H1 (cell line): ENCODE measurements around the gene GGT6. TPM values are rescaled to one million over a fixed set of nuclear protein-coding genes. Genes with fewer than 3 reads are reported as not detected.

Experiments used
- CTCF ChIA-PET: fragments of 300-600 bp; sonication (Branson Sonifier 250); formaldehyde crosslinking; loops from one replicate; lab custom pipeline; 2021; ENCODE audit not compliant: partially characterized antibody; lab: Charles Lee
- POLR2A ChIA-PET: fragments of 300-600 bp; sonication (Branson Sonifier 250); formaldehyde crosslinking; loops from one replicate; lab custom pipeline; 2021; ENCODE audit warnings: inconsistent platforms; ENCODE audit not compliant: partially characterized antibody; lab: Charles Lee
- DNase-seq, 2 experiments: peaks; one replicate each; pipeline versions ENCODE4 v3.0.0 to v3.0.0-alpha.2; 2010 to 2022; ENCODE audit warnings: low spot score in 2 of 2, low read depth in 1 of 2, mixed read lengths in 1 of 2
- FAIRE-seq: peaks from 2 replicates; lab custom pipeline; 2011; peaks lifted over from hg19 to GRCh38; lab: Jason Lieb, UNC
- H2AFZ ChIP-seq: 2 replicates; pipeline ENCODE4 v1.8.1; 2012; ENCODE audit warnings: low read length, inconsistent platforms
- H2AK5ac ChIP-seq: 2 replicates; pipeline ENCODE4 v1.6.1; 2013; ENCODE audit warnings: low read depth, low read length
- H2BK120ac ChIP-seq: replicated peaks from 2 replicates; pipeline ENCODE3; 2013; ENCODE audit warnings: low read depth, low read length, inconsistent platforms
- H2BK12ac ChIP-seq: 2 replicates; pipeline ENCODE4 v1.6.1; 2013; ENCODE audit warnings: low read depth, low read length
- H2BK15ac ChIP-seq: 2 replicates; pipeline ENCODE4 v1.6.1; 2013; ENCODE audit warnings: low read length
- H2BK20ac ChIP-seq: 2 replicates; pipeline ENCODE4 v1.6.1; 2013; ENCODE audit warnings: low read length
- H2BK5ac ChIP-seq: 2 replicates; pipeline ENCODE4 v1.6.1; 2013; ENCODE audit warnings: low read depth, low read length
- H3K14ac ChIP-seq: 2 replicates; pipeline ENCODE4 v1.6.1; 2013; ENCODE audit warnings: inconsistent platforms; ENCODE audit not compliant: insufficient read length
- H3K18ac ChIP-seq: 2 replicates; pipeline ENCODE4 v1.6.1; 2013; ENCODE audit warnings: low read length; ENCODE audit errors: extremely low read depth
- H3K23ac ChIP-seq: 2 replicates; pipeline ENCODE4 v1.6.1; 2013; ENCODE audit warnings: inconsistent platforms; ENCODE audit not compliant: insufficient read length
- H3K23me2 ChIP-seq: 2 replicates; pipeline ENCODE4 v1.6.1; 2013; ENCODE audit warnings: low read depth, low read length
- H3K27ac ChIP-seq: 2 replicates; pipeline ENCODE4 v1.6.1; 2011; ENCODE audit warnings: low read depth, low read length, inconsistent platforms
- H3K27me3 ChIP-seq, 4 experiments: replicated peaks in 1 of 4; 1 replicate in 1 of 4; 2 replicates in 3 of 4; pipeline versions ENCODE4 v1.6.1 to v1.8.1; 2011 to 2013; ENCODE audit warnings: low read length in 3 of 4, mild to moderate bottlenecking in 3 of 4, inconsistent platforms in 2 of 4, mixed read lengths in 2 of 4, moderate library complexity in 1 of 4; ENCODE audit not compliant: control insufficient read depth in 3 of 4, insufficient read depth in 3 of 4; ENCODE audit errors: extremely low read depth in 1 of 4
- H3K36me3 ChIP-seq, 4 experiments: 2 replicates each; pipeline versions ENCODE4 v1.6.1 to v1.8.1; 2011 to 2013; ENCODE audit warnings: mild to moderate bottlenecking in 4 of 4, low read length in 3 of 4, moderate library complexity in 2 of 4, control low read depth in 1 of 4, inconsistent platforms in 1 of 4; ENCODE audit not compliant: insufficient read depth in 4 of 4, control insufficient read depth in 2 of 4
- H3K4ac ChIP-seq: replicated peaks from 2 replicates; pipeline ENCODE3; 2013; ENCODE audit warnings: low read length, low read depth, mixed read lengths, inconsistent platforms; ENCODE audit not compliant: insufficient read length
- H3K4me1 ChIP-seq, 4 experiments: replicated peaks in 1 of 4; 1 replicate in 1 of 4; 2 replicates in 3 of 4; pipeline versions ENCODE4 v1.6.1 to v1.8.1; 2011 to 2013; ENCODE audit warnings: low read length in 3 of 4, inconsistent platforms in 2 of 4, mixed read lengths in 1 of 4; ENCODE audit not compliant: insufficient read depth in 4 of 4, control insufficient read depth in 3 of 4
- H3K4me2 ChIP-seq, 2 experiments: 2 replicates each; pipeline versions ENCODE4 v1.6.1 to v1.8.1; 2011 to 2013; ENCODE audit warnings: low read depth in 2 of 2, low read length in 2 of 2, control low read depth in 1 of 2, inconsistent platforms in 1 of 2, mild to moderate bottlenecking in 1 of 2; ENCODE audit not compliant: insufficient read depth in 1 of 2
- H3K4me3 ChIP-seq, 4 experiments: fragments of 200-600, 300-600 bp in 1 of 4; sonication (generic), shearing (Covaris generic), sonication (Bioruptor Twin) in 1 of 4; 2 replicates each; pipeline versions ENCODE4 v1.5.1 to v1.8.1; 2011 to 2016; ENCODE audit warnings: low read length in 4 of 4, low read depth in 3 of 4, control low read depth in 2 of 4, inconsistent platforms in 2 of 4, mild to moderate bottlenecking in 2 of 4, mixed read lengths in 1 of 4, moderate library complexity in 1 of 4; ENCODE audit not compliant: insufficient read depth in 2 of 4; ENCODE audit errors: extremely low read depth in 1 of 4
- H3K56ac ChIP-seq: replicated peaks from 2 replicates; pipeline ENCODE3; 2013; ENCODE audit warnings: low read depth, mild to moderate bottlenecking, mixed read lengths, low read length, inconsistent platforms; ENCODE audit not compliant: insufficient read length
- H3K79me1 ChIP-seq: 2 replicates; pipeline ENCODE4 v1.6.1; 2013; ENCODE audit warnings: low read depth, low read length, control low read depth
- H3K79me2 ChIP-seq, 2 experiments: 2 replicates each; pipeline versions ENCODE4 v1.6.1 to v1.8.1; 2012 to 2013; ENCODE audit warnings: low read length in 2 of 2, mild to moderate bottlenecking in 2 of 2, inconsistent platforms in 1 of 2; ENCODE audit not compliant: insufficient read depth in 2 of 2, control insufficient read depth in 1 of 2
- H3K9ac ChIP-seq, 4 experiments: replicated peaks in 1 of 4; 1 replicate in 1 of 4; 2 replicates in 3 of 4; pipeline versions ENCODE4 v1.6.1 to v1.8.1; 2011 to 2013; ENCODE audit warnings: low read depth in 3 of 4, low read length in 3 of 4, control low read depth in 2 of 4, mild to moderate bottlenecking in 2 of 4, moderate library complexity in 2 of 4, inconsistent platforms in 1 of 4; ENCODE audit errors: extremely low read depth in 1 of 4
- H3K9me3 ChIP-seq, 2 experiments: 2 replicates each; pipeline versions ENCODE4 v1.6.1 to v1.8.1; 2012 to 2013; ENCODE audit warnings: mild to moderate bottlenecking in 2 of 2, moderate library complexity in 2 of 2, control low read depth in 1 of 2, inconsistent platforms in 1 of 2, low read depth in 1 of 2, low read length in 1 of 2, mixed read lengths in 1 of 2; ENCODE audit not compliant: insufficient read depth in 2 of 2
- H4K20me1 ChIP-seq, 2 experiments: replicated peaks in 1 of 2; 2 replicates each; pipeline versions ENCODE3 to v1.8.1; 2011 to 2013; ENCODE audit warnings: inconsistent platforms in 2 of 2, low read length in 2 of 2, mild to moderate bottlenecking in 1 of 2; ENCODE audit not compliant: insufficient read depth in 2 of 2, control insufficient read depth in 1 of 2
- H4K5ac ChIP-seq: 2 replicates; pipeline ENCODE4 v1.6.1; 2013; ENCODE audit warnings: low read length, low read depth, mixed read lengths, inconsistent platforms; ENCODE audit not compliant: insufficient read length
- H4K8ac ChIP-seq: 2 replicates; pipeline ENCODE4 v1.8.0; 2013; ENCODE audit warnings: mild to moderate bottlenecking, moderate library complexity, low read length, inconsistent platforms; ENCODE audit not compliant: insufficient read depth; ENCODE audit errors: extremely low read depth
- H4K91ac ChIP-seq: replicated peaks from 2 replicates; pipeline ENCODE3; 2013; ENCODE audit warnings: low read length, mixed read lengths, inconsistent platforms; ENCODE audit not compliant: insufficient read length
- ASH2L ChIP-seq: fragments of 200-600, 300-600 bp; sonication (generic); IDR thresholded peaks from one replicate; pipeline ENCODE4 v1.7.1; 2017; ENCODE audit warnings: low read length
- CHD1 ChIP-seq: IDR thresholded peaks from 2 replicates; pipeline ENCODE4 v1.6.1; 2012; ENCODE audit warnings: low read depth, low read length, improper control_type of control experiment
- CTBP2 ChIP-seq: IDR thresholded peaks from 2 replicates; pipeline ENCODE4 v1.7.0; 2011; ENCODE audit warnings: borderline replicate concordance, mild to moderate bottlenecking, moderate library complexity, mixed read lengths, low read length; ENCODE audit not compliant: insufficient read depth, insufficient read length
- E2F6 ChIP-seq: IDR thresholded peaks from 2 replicates; pipeline ENCODE4 v1.6.1; 2012; ENCODE audit warnings: inconsistent platforms
- EZH2 ChIP-seq: fragments of 200-600 bp; sonication (generic); IDR thresholded peaks from 2 replicates; pipeline ENCODE4 v1.7.1; 2012; ENCODE audit warnings: low read depth, mild to moderate bottlenecking, moderate library complexity, low read length, inconsistent platforms; ENCODE audit not compliant: severe bottlenecking
- PHF8 ChIP-seq: fragments of 200-600 bp; sonication (generic); conservative IDR thresholded peaks from 2 replicates; pipeline ENCODE4 v1.7.1; 2012; ENCODE audit warnings: low read depth, mild to moderate bottlenecking, inconsistent platforms, low read length, moderate library complexity
- RBBP5 ChIP-seq: IDR thresholded peaks from 2 replicates; pipeline ENCODE4 v1.7.1; 2012; ENCODE audit warnings: low read depth, mild to moderate bottlenecking, inconsistent platforms, low read length, moderate library complexity, borderline replicate concordance
- SIX5 ChIP-seq: IDR thresholded peaks from 2 replicates; pipeline ENCODE4 v1.6.1; 2011; ENCODE audit warnings: mild to moderate bottlenecking, low read depth, low read length
- TEAD4 ChIP-seq: IDR thresholded peaks from 2 replicates; pipeline ENCODE4 v1.6.1; 2012; ENCODE audit warnings: low read depth, low read length, inconsistent platforms, mixed read lengths
- WGBS, 2 experiments: shearing (Covaris generic) in 1 of 2; methylation state at CpG; one replicate each; pipeline versions ENCODE4 v1.1.6 to v1.1.7; 2013 to 2015; ENCODE audit warnings: low lambda C conversion rate in 2 of 2, mixed read lengths in 2 of 2, inconsistent platforms in 1 of 2, low coverage in 1 of 2, missing lambda C conversion rate in 1 of 2; ENCODE audit not compliant: insufficient replicate concordance in 2 of 2, insufficient coverage in 1 of 2, insufficient read length in 1 of 2; ENCODE audit errors: extremely low coverage in 1 of 2, missing lambda C conversion rate in 1 of 2; 5-methylcytosine and 5-hydroxymethylcytosine counted together
- polyA plus RNA-seq, 7 experiments: library from polyadenylated mRNA; depleted of rRNA in 3 of 7; stranded (reverse) in 5 of 7; unstranded in 2 of 7; fragments of >200 nt in 5 of 7; fragments of 200-250 nt in 2 of 7; gene quantifications; 1 replicate in 5 of 7; 2 replicates in 1 of 7; 4 replicates in 1 of 7; pipeline versions ENCODE4 v1.2.1 to v1.2.3, GENCODE V29; 2011 to 2013; ENCODE audit warnings: missing spikeins in 2 of 7, mixed read lengths in 2 of 7
- total RNA-seq: library from RNA; stranded (reverse); fragmentation: NEBNext Ultra II Directional; extraction: Animal tissue kit (Norgen Biotek cat#: 25700); gene quantifications from 2 replicates; pipeline ENCODE4 v1.2.1, GENCODE V29; 2021
- TF ChIP-seq, protein P1 (sequence below): IDR thresholded peaks from 2 replicates; pipeline ENCODE4 v1.6.1; 2011; ENCODE audit warnings: low read depth, mild to moderate bottlenecking, low read length; ENCODE audit not compliant: insufficient read depth

Gene GGT6
- total and polyA plus RNA-seq, 2 of the 8 experiments (the other 6 are each of a cell fraction or from before 2014, with no cell fraction given), result 0.18 TPM; not detected in 1

DNA sequence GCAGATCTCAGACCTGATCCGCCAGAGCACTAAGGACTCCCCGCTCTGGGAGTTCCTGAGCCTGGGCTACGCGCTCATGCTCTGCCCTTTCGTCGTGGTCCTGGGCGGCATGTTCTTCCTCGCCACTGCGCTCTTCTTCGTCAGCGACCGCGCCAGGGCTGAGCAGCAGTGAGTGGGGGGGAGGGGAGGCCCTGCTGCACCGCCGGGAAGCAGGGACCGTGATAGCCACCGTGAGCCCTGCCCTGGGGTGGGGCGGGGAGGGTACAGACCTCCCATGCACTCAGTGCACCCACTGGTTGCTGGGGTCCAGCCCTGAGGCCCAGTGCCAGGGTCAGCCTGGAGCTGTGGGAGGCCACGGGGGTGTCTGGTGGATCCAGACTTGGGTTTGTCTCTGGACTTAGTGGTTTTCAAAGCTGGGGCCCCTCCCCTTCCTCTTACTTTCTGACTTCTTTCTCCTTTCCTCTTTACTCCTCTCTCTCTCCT is 24.1 kb downstream of the GGT6 start:
- WGBS, 2 experiments, result 9% methylated on average over 14 of the region's 19 CpGs; no CpG with 5 or more reads in 1 of the 2 experiments
- Histone ChIP-seq H4K8ac (peak overlapping the region; percentile 47; the same call in 1 of the 2 replicates), H3K18ac (peak overlapping the region; percentile 92), H3K4me3 (peak overlapping the region in 2 of 4 experiments; percentile 18 to 55; a peak in 4 of 8 replicates), H2BK20ac (no peak overlapping the region), H3K4me1 (peaks cover 0 to 29% (median 16%) of the 10 kb centered on the region in 4 experiments; a peak in 6 of 7 replicates), H4K5ac (no peak overlapping the region), H2BK12ac (no peak overlapping the region), H3K27me3 (peaks cover 0 to 28% (median 16%) of the 10 kb centered on the region in 4 experiments; a peak in 4 of 7 replicates), H3K23ac (no peak overlapping the region), H3K56ac (no peak overlapping the region), H3K79me1 (no peaks in the 10 kb centered on the region), H3K9me3 (no peaks in the 10 kb centered on the region), H3K9ac (peak overlapping the region in 1 of 4 experiments; percentile 47; a peak in 1 of 7 replicates), H2AK5ac (no peak overlapping the region), H4K91ac (peak overlapping the region; percentile 44), H2BK15ac (no peak overlapping the region), H3K79me2 (no peaks in the 10 kb centered on the region), H3K27ac (no peak overlapping the region), H3K4me2 (peak overlapping the region; percentile 61 to 79), H2BK5ac (no peak overlapping the region), H3K14ac (no peak overlapping the region), H2AFZ (no peak overlapping the region), H2BK120ac (no peak overlapping the region), H4K20me1 (peaks cover 11 to 16% of the 10 kb centered on the region in 2 experiments), H3K4ac (no peak overlapping the region), H3K23me2 (peaks cover 4% of the 10 kb centered on the region; the same call in 1 of the 2 replicates), H3K36me3 (peaks cover 2 to 27% (median 16%) of the 10 kb centered on the region in 4 experiments; a peak in 7 of 8 replicates)
- ChIA-PET POLR2A (interaction anchor here (0.6 to 37.1 kb wide), 8 partner anchors 7 to 131 kb away, joined by 3 to 546 read pairs (median 4); partner anchors contain the start of genes GGT6 and MYBBP1A), CTCF (interaction anchor here (0.6 to 3.6 kb wide), 7 partner anchors 15 to 117 kb away, joined by 3 to 15 read pairs (median 5); partner anchors contain the start of gene SPNS2)
- FAIRE-seq (no peak), DNase-seq (peak in 1 of 2 experiments; percentile 75)
- TF ChIP-seq E2F6 (peak; percentile 41; the same call in 1 of the 2 replicates), RBBP5 (no peak), TEAD4 (no peak), CHD1 (no peak), PHF8 (no peak), SIX5 (no peak), CTBP2 (no peak), EZH2 (no peak), ASH2L (no peak)
- TF ChIP-seq, protein P1, sequence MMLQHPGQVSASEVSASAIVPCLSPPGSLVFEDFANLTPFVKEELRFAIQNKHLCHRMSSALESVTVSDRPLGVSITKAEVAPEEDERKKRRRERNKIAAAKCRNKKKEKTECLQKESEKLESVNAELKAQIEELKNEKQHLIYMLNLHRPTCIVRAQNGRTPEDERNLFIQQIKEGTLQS, result no peak
